NCI-H187 (cell line): ENCODE results near the gene TAOK3.
A peak's percentile ranks its signal among the peaks of the same experiment; 100 is the strongest.
"Not testable (repeated sequence)": the region's sequence is repeated elsewhere in the genome, so short reads cannot be mapped to it uniquely, and the experiment has no call there.

Source experiments
- DNase-seq, 2 experiments: peaks; one replicate each; lab custom pipeline; 2025; lab: John Stamatoyannopoulos, UW

The TAOK3 gene

GRCh38 chr12:118136559-118137003 is 236.1 kb downstream of the TAOK3 start:
- no peak for DNase-seq

GRCh38 chr12:118135788-118136558 is 236.7 kb downstream of the TAOK3 start, which contains the start of gene PEBP1:
TSS of gene PEBP1 (plus strand) at chr12:118136124. CDS start at chr12:118136210, 86 bp downstream.
- peak; percentile 82 to 89 for DNase-seq

DNA sequence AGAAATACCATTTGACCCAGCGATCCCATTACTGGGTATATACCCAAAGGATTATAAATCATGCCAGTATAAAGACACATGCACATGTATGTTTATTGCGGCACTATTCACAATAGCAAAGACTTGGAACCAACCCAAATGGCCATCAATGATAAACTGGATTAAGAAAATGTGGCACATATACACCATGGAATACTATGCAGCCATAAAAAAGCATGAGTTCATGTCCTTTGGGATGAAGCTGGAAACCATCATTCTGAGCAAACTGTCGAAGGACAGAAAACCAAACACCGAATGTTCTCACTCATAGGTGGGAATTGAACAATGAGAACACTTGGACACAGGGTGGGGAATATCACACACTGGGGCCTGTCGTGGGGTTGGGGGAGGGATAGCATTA is 243.3 kb downstream of the TAOK3 start:
- DNase-seq, result not testable (repeated sequence)

DNA sequence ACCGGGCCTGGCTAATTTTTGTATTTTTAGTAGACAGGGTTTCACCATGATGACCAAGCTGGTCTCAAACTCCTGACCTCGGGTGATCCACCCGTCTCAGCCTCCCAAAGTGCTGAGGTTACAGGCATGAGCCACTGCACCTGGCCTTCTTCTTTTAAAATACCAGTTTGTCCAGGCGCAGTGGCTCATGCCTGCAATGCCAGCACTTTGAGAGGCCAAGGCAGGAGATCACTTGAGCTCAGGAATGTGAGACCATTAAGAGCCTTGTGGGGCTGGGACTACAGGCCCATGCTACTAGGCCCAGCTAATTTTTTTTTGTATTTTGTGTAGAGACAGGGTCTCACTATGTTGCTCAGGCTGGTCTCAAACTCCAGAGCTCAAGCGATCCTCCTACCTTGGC is 244.8 kb downstream of the TAOK3 start:
- DNase-seq, result no peak

GRCh38 chr12:118126119-118126757 is 246.5 kb downstream of the TAOK3 start:
- DNase-seq, result no peak

DNA sequence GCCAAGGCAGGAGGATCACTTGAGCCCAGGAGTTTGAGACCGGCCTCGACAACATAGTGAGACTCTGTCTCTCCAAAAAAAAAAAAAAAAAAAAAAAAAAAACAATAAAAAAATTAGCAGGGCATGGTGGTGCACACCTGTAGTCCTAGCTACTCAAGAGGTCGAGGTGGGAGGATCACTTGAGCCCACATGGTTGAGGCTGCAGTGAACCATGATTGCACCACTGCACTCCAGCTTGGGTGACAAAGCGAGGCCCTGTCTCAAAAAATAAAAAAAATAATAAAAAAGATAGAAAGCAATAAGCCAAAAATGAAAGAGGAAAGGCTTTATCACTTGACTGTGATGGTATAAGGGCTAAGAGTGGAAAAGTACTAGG is 247.0 kb downstream of the TAOK3 start:
- DNase-seq, result no peak

DNA sequence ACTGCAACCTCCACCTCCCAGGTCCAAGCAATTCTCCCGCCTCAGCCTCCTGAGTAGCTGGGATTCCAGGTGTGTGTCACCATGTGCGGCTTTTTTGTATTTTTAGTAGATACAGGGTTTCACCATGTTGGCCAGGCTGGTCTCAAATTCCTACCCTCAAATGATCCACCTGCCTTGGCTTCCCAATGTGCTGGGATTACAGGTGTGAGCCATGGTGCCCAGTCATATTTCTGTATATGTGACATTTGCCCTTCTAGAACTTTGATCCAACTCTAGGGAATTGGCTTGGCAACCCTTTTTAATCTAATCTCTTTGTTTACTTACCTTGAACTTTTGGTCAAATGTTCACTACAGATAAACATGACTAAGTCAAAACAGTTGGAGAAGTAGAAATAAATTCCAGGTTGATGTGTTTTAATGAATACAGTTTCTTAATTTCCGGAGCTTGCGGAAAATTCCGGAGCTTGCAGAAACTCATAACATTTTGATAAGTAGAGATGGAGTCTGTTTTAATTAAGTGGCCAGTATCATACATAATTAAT is 248.3 kb downstream of the TAOK3 start:
- no peak for DNase-seq

DNA sequence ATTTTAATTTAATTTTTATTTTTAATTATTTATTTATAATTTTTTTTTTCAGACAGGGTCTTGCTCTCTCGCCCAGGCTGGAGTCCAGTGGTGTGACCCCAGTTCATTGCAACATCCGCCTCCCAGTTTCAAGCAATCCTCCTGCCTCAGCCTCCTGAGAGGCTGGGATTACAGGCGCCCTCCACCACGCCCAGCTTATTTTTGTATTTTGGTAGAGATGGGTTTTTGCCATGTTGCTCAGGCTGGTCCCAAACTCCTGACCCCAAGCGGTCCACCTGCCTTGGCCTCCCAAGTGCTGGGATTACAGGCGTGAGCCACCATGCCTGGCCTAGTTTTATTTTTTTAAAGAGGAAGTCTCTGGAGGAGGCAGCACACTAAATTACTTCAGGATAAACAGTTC is 250.4 kb downstream of the TAOK3 start:
- no peak for DNase-seq

- peak; percentile 56 to 58 for DNase-seq
Measured at GRCh38 chr12:118120579-118121363, 251.9 kb downstream of the TAOK3 start.

GRCh38 chr12:118119449-118119879 is 253.2 kb downstream of the TAOK3 start:
- no peak for DNase-seq

DNA sequence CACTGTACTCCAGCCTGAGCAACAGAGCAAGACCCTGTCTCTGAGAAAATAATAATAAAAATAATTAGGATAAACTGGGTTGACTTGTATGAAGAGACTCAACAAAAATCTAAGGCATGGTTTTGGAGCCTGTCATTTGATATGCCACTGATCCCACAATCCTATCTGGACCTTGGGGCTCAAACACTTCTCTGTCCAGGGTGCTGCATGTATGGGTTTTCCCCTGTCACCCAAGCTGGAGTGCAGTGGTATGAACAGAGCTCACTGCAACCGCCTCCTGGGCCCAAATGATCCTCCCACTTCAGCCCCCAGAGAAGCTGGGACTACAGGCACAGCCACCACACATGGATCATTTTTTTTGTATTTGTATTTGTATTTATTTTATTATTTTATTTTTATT is 263.6 kb downstream of the TAOK3 start:
- DNase-seq, result no peak

- DNase-seq, result no peak
Measured at GRCh38 chr12:118107694-118108093, 265.0 kb downstream of the TAOK3 start.

GRCh38 chr12:118107011-118107410 is 265.7 kb downstream of the TAOK3 start:
- no peak for DNase-seq

DNA sequence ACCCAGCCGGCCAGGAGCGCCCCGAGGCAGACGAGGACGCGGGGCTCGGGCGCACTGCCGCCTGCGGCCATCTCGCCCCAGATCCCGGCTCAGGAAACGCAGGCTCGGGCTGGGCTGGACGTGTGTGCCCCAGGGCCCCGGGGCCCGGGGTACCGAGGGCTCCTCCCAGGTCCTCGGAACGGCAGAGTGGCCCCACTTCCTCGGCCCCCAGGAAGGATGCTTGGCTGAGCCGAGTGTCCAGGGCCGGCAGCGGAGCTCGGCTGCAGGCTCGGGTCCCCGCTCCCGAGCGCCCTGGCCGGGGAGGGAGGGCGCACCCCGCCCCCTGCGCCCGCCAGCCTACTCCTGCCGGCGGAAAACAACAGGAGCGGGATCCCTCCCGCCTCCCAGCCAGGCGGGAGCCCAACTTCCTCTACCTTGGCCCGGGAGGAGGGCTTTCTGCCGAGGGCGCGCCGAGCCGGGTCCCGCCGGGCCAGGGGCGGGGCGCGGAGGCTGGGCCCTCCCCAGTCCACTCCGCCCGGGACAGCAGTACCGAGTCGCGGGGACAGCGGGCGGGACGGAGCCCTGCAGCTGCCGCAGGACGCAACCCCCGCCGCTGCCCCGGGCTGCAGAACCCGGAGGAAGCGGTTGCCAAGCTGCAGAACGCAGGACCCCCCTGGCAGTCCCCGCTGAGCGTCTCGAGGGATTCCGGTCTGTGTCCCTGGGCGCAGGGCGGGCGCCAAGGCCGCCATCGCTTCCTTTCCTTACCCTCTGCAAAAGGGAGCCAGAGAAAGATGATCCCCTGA is 268.9 kb downstream of the TAOK3 start, which contains the start of gene VSIG10:
TSS of gene VSIG10 (minus strand) at position 411 of the 782 bp plus-strand sequence. CDS start at position 71, 340 bp downstream.
- DNase-seq, result peak; percentile 40 to 63

- peak in 1 of 2 experiments; percentile 33 for DNase-seq
Measured at GRCh38 chr12:118103201-118103600, 269.5 kb downstream of the TAOK3 start.

- no peak for DNase-seq
Measured at GRCh38 chr12:118102609-118103008, 270.1 kb downstream of the TAOK3 start.

DNA sequence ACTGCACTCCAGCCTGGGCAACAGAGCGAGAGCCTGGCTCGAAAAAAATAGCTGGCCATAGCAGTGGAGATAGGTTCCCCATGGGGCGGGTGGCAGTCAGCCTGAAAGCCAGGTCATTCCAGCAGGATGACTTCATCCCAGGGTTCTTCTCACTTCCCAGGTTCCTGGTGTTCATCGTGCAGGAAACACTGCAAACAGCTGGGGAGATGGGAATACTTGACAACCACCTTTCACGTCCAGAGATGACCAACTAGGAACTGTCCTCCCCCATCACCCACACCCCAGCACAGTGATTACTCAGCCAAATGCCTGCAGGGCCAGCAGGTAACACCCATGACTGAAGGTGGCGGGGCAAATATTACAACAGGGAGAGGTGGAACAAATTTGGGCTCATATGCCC is 270.6 kb downstream of the TAOK3 start:
- DNase-seq, result no peak

DNA sequence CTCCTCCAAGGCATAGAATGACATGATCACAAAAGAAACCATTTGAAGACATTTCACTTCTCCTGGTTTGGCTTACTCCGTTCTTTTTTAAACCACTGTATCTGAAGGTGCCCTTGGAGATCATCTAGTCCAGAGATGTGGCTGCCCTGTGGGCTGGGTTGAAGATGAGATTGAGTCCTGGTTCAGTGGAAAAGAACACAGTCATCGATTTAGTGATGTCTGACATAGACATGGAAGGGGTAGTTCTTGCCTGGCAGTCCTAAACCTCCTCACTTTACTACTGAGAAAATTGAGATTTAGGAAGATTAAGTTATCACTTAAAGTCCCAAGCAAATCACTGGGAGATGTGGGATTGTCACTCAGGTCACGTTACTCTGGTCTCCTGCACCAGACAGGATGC is 271.7 kb downstream of the TAOK3 start:
- no peak for DNase-seq
